Peyer's patch (tissue), 4 donors: ENCODE measurements around the gene PROM2. TPM values are rescaled to one million over a fixed set of nuclear protein-coding genes. Genes with fewer than 3 reads are reported as not detected.
A peak's percentile ranks its signal among the peaks of the same experiment; 100 is the strongest.

ENCODE experiments used
- DNase-seq, 3 donors: peaks; one replicate each; pipeline ENCODE4 v3.0.0-alpha.2; 2017 to 2019
- H3K27ac ChIP-seq, 4 donors: fragments of 200-600 bp; sonication (generic); one replicate each; pipeline ENCODE4 v1.5.1; 2016 to 2019
- H3K27me3 ChIP-seq, 2 donors: fragments of 200-600 bp; sonication (generic); one replicate each; pipeline ENCODE4 v1.5.1; 2019
- H3K36me3 ChIP-seq, 3 donors: fragments of 200-600 bp; sonication (generic); one replicate each; pipeline ENCODE4 v1.5.1; 2016 to 2019
- H3K4me1 ChIP-seq, 4 donors: fragments of 200-600 bp; sonication (generic); one replicate each; pipeline ENCODE4 v1.5.1; 2016 to 2019
- H3K4me3 ChIP-seq, 4 donors: fragments of 200-600 bp; sonication (generic); 1 replicate in 3 of 4; 2 replicates in 1 of 4; pipeline ENCODE4 v1.5.1; 2016 to 2019; ENCODE audit warnings: mild to moderate bottlenecking in 1 of 4
- H3K9me3 ChIP-seq, 4 donors: fragments of 200-600 bp; sonication (generic); one replicate each; pipeline ENCODE4 v1.5.1; 2016 to 2019; ENCODE audit warnings: mild to moderate bottlenecking in 1 of 4
- CTCF ChIP-seq, 6 experiments: fragments of 450-650 bp in 4 of 6; fragments of 200-600 bp in 2 of 6; sonication (generic) in 1 of 6; IDR thresholded peaks; one replicate each; pipeline ENCODE4 v1.5.1; 2017 to 2019; ENCODE audit warnings: antibody characterized with exemption in 6 of 6, mild to moderate bottlenecking in 3 of 6, moderate library complexity in 1 of 6
- POLR2A ChIP-seq, 2 donors: fragments of 450-650 bp; IDR thresholded peaks; one replicate each; pipeline ENCODE4 v1.5.1; 2017; ENCODE audit warnings: antibody characterized with exemption in 2 of 2, mild to moderate bottlenecking in 2 of 2, moderate library complexity in 2 of 2
- total RNA-seq, 4 donors: library from RNA; depleted of rRNA; stranded (reverse); fragments of >200 nt; gene quantifications; one replicate each; pipeline ENCODE4 v1.1.0, GENCODE V29; 2016

PROM2 gene
- total RNA-seq, 4 donors from 2014 or later = 13.1 to 68.9 (median 39.2) TPM

- Histone ChIP-seq H3K36me3 (no peaks in the 10 kb centered on the region), H3K27ac (no peak overlapping the region), H3K4me3 (no peak overlapping the region), H3K9me3 (no peaks in the 10 kb centered on the region), H3K4me1 (no peaks in the 10 kb centered on the region), H3K27me3 (no peaks in the 10 kb centered on the region)
- no peak for TF ChIP-seq POLR2A (IDR thresholded peaks at IDR 0.05)
- no peak for TF ChIP-seq CTCF (IDR thresholded peaks at IDR 0.05)
- DNase-seq = no peak
Measured at GRCh38 chr2:95333056-95333455, 58.8 kb downstream of the PROM2 start.

- no peaks in the 10 kb centered on the region for H3K27me3 ChIP-seq
- no peaks in the 10 kb centered on the region for H3K36me3 ChIP-seq
- H3K9me3 ChIP-seq = no peaks in the 10 kb centered on the region
- no peak overlapping the region for H3K4me3 ChIP-seq
- TF ChIP-seq CTCF (IDR thresholded peaks at IDR 0.05) (no peak), POLR2A (IDR thresholded peaks at IDR 0.05) (no peak)
- peak in 1 of 3 donors; percentile 60 for DNase-seq
- no peak overlapping the region for H3K27ac ChIP-seq
- no peaks in the 10 kb centered on the region for H3K4me1 ChIP-seq
Measured at GRCh38 chr2:95333888-95334338, 59.7 kb downstream of the PROM2 start.

DNA sequence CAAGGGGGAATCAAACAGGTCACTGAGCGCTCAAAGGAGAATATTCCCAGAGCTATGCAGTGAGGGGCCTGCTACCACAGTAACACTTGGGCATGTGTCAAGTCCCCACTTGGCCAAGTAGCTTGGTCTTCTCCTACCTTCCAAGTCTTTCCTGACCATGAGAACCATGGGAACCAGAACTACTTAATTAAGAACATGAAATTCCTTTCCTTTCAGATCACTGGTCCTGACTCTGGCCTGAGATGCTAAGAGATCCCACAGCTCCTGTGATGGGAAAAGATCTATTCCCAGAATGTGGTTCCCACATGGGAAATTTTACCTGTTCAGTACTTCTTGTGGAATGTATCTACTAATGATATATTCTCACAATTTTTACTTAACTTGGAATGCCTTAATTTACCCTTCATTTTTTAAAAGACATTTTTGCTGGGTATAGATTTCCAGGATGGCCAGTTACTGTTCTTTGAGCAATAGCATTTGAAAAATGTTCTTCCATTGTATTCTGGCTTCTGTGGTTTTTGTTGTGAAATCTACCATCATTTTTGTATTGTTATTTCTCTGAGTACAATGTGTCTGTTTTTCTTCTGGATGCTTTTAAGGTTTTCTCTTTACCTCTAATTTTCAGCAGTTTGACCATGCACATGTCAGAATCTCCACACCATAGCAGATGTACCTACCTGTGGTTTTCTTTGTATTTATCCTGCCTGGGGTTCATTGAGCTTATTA, 60.8 kb downstream of the PROM2 start:
- Histone ChIP-seq H3K4me3 (no peak overlapping the region), H3K4me1 (no peaks in the 10 kb centered on the region), H3K27me3 (no peaks in the 10 kb centered on the region), H3K36me3 (no peaks in the 10 kb centered on the region), H3K9me3 (no peaks in the 10 kb centered on the region), H3K27ac (no peak overlapping the region)
- no peak for DNase-seq
- TF ChIP-seq POLR2A (IDR thresholded peaks at IDR 0.05) (no peak), CTCF (IDR thresholded peaks at IDR 0.05) (no peak)

- Histone ChIP-seq H3K27ac (no peak overlapping the region), H3K36me3 (no peaks in the 10 kb centered on the region), H3K27me3 (no peaks in the 10 kb centered on the region), H3K4me3 (no peak overlapping the region), H3K4me1 (no peaks in the 10 kb centered on the region), H3K9me3 (no peaks in the 10 kb centered on the region)
- TF ChIP-seq POLR2A (IDR thresholded peaks at IDR 0.05) (no peak), CTCF (IDR thresholded peaks at IDR 0.05) (no peak)
- no peak for DNase-seq
Measured at GRCh38 chr2:95336406-95336805, 62.2 kb downstream of the PROM2 start.

DNA sequence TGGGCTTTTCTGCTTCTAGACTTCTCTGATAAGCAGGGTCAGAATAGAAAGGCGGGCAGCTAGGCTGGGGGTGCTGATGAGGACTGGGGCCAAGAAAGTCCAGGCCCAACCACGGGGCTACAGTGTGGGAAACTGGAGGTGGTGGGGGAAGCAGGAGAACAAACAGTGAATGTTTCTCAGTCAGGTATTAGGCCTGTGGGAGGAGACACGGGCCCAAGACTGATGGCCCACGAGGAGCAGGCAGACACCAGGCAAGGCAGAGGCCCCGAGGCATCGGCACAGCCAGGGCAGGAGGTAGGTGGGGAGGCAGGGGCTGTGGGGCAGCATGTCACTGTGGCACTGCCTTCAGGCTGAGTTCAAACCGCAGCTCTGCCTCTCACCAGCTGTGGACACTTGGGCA, 63.6 kb downstream of the PROM2 start:
- Histone ChIP-seq H3K36me3 (no peaks in the 10 kb centered on the region), H3K9me3 (no peaks in the 10 kb centered on the region), H3K27me3 (no peaks in the 10 kb centered on the region), H3K27ac (no peak overlapping the region), H3K4me1 (no peaks in the 10 kb centered on the region), H3K4me3 (no peak overlapping the region)
- DNase-seq = no peak
- TF ChIP-seq CTCF (IDR thresholded peaks at IDR 0.05) (no peak), POLR2A (IDR thresholded peaks at IDR 0.05) (no peak)

Other genes starting within 250 kb of the PROM2 start
- 1 to 10 TPM in 1 of 4 donors, not detected in 3; 1.2 TPM for gene MAL, start 248.7 kb upstream of the PROM2 start, total RNA-seq
- 10 to 100 TPM; 52.0 to 87.3 (median 66.2) TPM for gene MRPS5, start 152.6 kb upstream of the PROM2 start, total RNA-seq
- 10 to 100 TPM; 14.2 to 52.0 (median 23.6) TPM for gene ZNF514, start 114.6 kb upstream of the PROM2 start, total RNA-seq
- 1 to 10 TPM in 3 of 4 donors, not detected in 1; 3.2 to 3.8 (median 3.7) TPM for gene ZNF2, start 108.6 kb upstream of the PROM2 start, total RNA-seq
- gene ZNF892, start 66.9 kb upstream of the PROM2 start, total RNA-seq = 10 to 100 TPM in 1 of 4 donors, 1 to 10 TPM in 3; 2.7 to 16.5 (median 6.6) TPM
- gene KCNIP3, start 22.9 kb downstream of the PROM2 start, total RNA-seq = 10 to 100 TPM in 1 of 4 donors, 1 to 10 TPM in 3; 4.9 to 11.4 (median 7.2) TPM
- 100 to 1,000 TPM in 2 of 4 donors, 10 to 100 TPM in 2; 10.7 to 112 (median 87.1) TPM for gene FAHD2A, start 128.3 kb downstream of the PROM2 start, total RNA-seq
- not detected for gene TRIM43B, start 210.3 kb downstream of the PROM2 start, total RNA-seq